Neural progenitor cell (in vitro differentiated cells): ENCODE measurements around the gene ARX. TPM values are rescaled to one million over a fixed set of nuclear protein-coding genes. Genes with fewer than 3 reads are reported as not detected.

Experiments used
- DNase-seq: peaks from one replicate; pipeline ENCODE4 v3.0.0-alpha.2; 2016; ENCODE audit warnings: low spot score
- H2AFZ ChIP-seq: fragments of 200-600 bp; sonication (generic); replicated peaks from 2 replicates; pipeline ENCODE4 v1.6.1; 2016; ENCODE audit warnings: antibody characterized with exemption
- H3F3A ChIP-seq: fragments of 200-600 bp; sonication (generic); 2 replicates; pipeline ENCODE4 v1.6.1; 2016; ENCODE audit warnings: antibody characterized with exemption, low read depth
- H3K27ac ChIP-seq: fragments of 200-600 bp; sonication (generic); 2 replicates; pipeline ENCODE4 v1.5.1; 2016; ENCODE audit warnings: mild to moderate bottlenecking
- H3K27me3 ChIP-seq: fragments of 200-600 bp; sonication (generic); 2 replicates; pipeline ENCODE4 v1.6.1; 2016; ENCODE audit warnings: mild to moderate bottlenecking, moderate library complexity
- H3K36me3 ChIP-seq: fragments of 200-600 bp; sonication (generic); 2 replicates; pipeline ENCODE4 v1.5.1; 2016
- H3K4me1 ChIP-seq: fragments of 200-600 bp; sonication (generic); 2 replicates; pipeline ENCODE4 v1.6.1; 2016; ENCODE audit warnings: mixed run types
- H3K4me2 ChIP-seq: fragments of 200-600 bp; sonication (generic); 2 replicates; pipeline ENCODE4 v1.6.1; 2016
- H3K4me3 ChIP-seq: fragments of 200-600 bp; sonication (generic); 2 replicates; pipeline ENCODE4 v1.5.1; 2016
- H3K79me2 ChIP-seq: fragments of 200-600 bp; sonication (generic); 2 replicates; pipeline ENCODE4 v1.6.1; 2016; ENCODE audit warnings: low read depth
- H3K9ac ChIP-seq: fragments of 200-600 bp; sonication (generic); 2 replicates; pipeline ENCODE4 v1.6.1; 2016
- H3K9me3 ChIP-seq: fragments of 200-600 bp; sonication (generic); 2 replicates; pipeline ENCODE4 v1.5.1; 2016; ENCODE audit warnings: low read depth
- H4K20me1 ChIP-seq: fragments of 200-600 bp; sonication (generic); 2 replicates; pipeline ENCODE4 v1.6.1; 2016; ENCODE audit warnings: low read depth
- H3K27ac Mint-ChIP-seq: 3 replicates; pipeline ENCODE4 v1.8.0; 2021; ENCODE audit warnings: mixed read lengths
- H3K27me3 Mint-ChIP-seq: 2 replicates; pipeline ENCODE4 v1.8.0; 2022; ENCODE audit warnings: low read depth, mild to moderate bottlenecking, inconsistent platforms, moderate library complexity, mixed read lengths; ENCODE audit not compliant: insufficient read depth
- H3K36me3 Mint-ChIP-seq: 3 replicates; pipeline ENCODE4 v1.8.0; 2021; ENCODE audit warnings: mixed read lengths
- H3K4me1 Mint-ChIP-seq: 3 replicates; pipeline ENCODE4 v1.8.0; 2021; ENCODE audit warnings: mixed read lengths
- H3K4me3 Mint-ChIP-seq: 3 replicates; pipeline ENCODE4 v1.8.0; 2021; ENCODE audit warnings: mild to moderate bottlenecking, moderate library complexity, mixed read lengths
- H3K9me3 Mint-ChIP-seq: 3 replicates; pipeline ENCODE4 v1.8.0; 2020; ENCODE audit warnings: mixed read lengths
- EZH2 ChIP-seq: fragments of 200-600 bp; sonication (generic); IDR thresholded peaks from 2 replicates; pipeline ENCODE4 v1.6.1; 2017; ENCODE audit warnings: antibody characterized with exemption, mild to moderate bottlenecking, moderate library complexity
- EZH2phosphoT487 ChIP-seq: fragments of 200-600 bp; sonication (generic); IDR thresholded peaks from 2 replicates; pipeline ENCODE4 v1.6.1; 2017; ENCODE audit warnings: antibody characterized with exemption
- total RNA-seq: library from RNA; depleted of rRNA; stranded (reverse); fragments of >200 nt; gene quantifications from 2 replicates; pipeline ENCODE4 v1.2.3, GENCODE V29; 2015; ENCODE audit warnings: low replicate concordance
- TF ChIP-seq, protein P1 (sequence below): fragments of 200-600 bp; sonication (generic); IDR thresholded peaks from 2 replicates; pipeline ENCODE4 v1.5.1; 2017; ENCODE audit warnings: antibody characterized with exemption, mild to moderate bottlenecking

Gene ARX
- total RNA-seq, 1 donor from 2014 or later, result 5.3 TPM

- Mint-ChIP-seq H3K4me3 (no peak overlapping the region), H3K27ac (no peak overlapping the region), H3K36me3 (no peaks in the 10 kb centered on the region), H3K9me3 (peaks cover 3% of the 10 kb centered on the region), H3K27me3 (peaks cover 12% of the 10 kb centered on the region), H3K4me1 (no peaks in the 10 kb centered on the region)
- Histone ChIP-seq H3K36me3 (no peaks in the 10 kb centered on the region), H3K4me1 (no peaks in the 10 kb centered on the region), H3F3A (no peaks in the 10 kb centered on the region), H3K9me3 (no peaks in the 10 kb centered on the region), H3K4me3 (no peak overlapping the region), H3K9ac (no peak overlapping the region), H2AFZ (peak overlapping the region; percentile 5), H4K20me1 (no peaks in the 10 kb centered on the region), H3K79me2 (no peaks in the 10 kb centered on the region), H3K27ac (no peak overlapping the region), H3K27me3 (no peaks in the 10 kb centered on the region), H3K4me2 (no peak overlapping the region)
- TF ChIP-seq EZH2phosphoT487 (no peak), EZH2 (no peak)
- TF ChIP-seq, protein P1, sequence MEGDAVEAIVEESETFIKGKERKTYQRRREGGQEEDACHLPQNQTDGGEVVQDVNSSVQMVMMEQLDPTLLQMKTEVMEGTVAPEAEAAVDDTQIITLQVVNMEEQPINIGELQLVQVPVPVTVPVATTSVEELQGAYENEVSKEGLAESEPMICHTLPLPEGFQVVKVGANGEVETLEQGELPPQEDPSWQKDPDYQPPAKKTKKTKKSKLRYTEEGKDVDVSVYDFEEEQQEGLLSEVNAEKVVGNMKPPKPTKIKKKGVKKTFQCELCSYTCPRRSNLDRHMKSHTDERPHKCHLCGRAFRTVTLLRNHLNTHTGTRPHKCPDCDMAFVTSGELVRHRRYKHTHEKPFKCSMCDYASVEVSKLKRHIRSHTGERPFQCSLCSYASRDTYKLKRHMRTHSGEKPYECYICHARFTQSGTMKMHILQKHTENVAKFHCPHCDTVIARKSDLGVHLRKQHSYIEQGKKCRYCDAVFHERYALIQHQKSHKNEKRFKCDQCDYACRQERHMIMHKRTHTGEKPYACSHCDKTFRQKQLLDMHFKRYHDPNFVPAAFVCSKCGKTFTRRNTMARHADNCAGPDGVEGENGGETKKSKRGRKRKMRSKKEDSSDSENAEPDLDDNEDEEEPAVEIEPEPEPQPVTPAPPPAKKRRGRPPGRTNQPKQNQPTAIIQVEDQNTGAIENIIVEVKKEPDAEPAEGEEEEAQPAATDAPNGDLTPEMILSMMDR, result no peak
- DNase-seq, result no peak
Observed at GRCh38 chrX:25039036-25039435, 23.3 kb upstream of the ARX start.

- Mint-ChIP-seq H3K9me3 (peaks cover 3% of the 10 kb centered on the region), H3K27ac (no peak overlapping the region), H3K4me3 (no peak overlapping the region), H3K4me1 (no peaks in the 10 kb centered on the region), H3K27me3 (peaks cover 8% of the 10 kb centered on the region), H3K36me3 (no peaks in the 10 kb centered on the region)
- DNase-seq, result peak; percentile 60
- Histone ChIP-seq H3K9ac (no peak overlapping the region), H3K27me3 (no peaks in the 10 kb centered on the region), H3K27ac (no peak overlapping the region), H3K4me1 (no peaks in the 10 kb centered on the region), H3K4me2 (no peak overlapping the region), H3K36me3 (no peaks in the 10 kb centered on the region), H4K20me1 (no peaks in the 10 kb centered on the region), H3F3A (no peaks in the 10 kb centered on the region), H3K4me3 (no peak overlapping the region), H3K9me3 (no peaks in the 10 kb centered on the region), H3K79me2 (no peaks in the 10 kb centered on the region), H2AFZ (no peak overlapping the region)
- TF ChIP-seq EZH2phosphoT487 (no peak), EZH2 (no peak)
- TF ChIP-seq, protein P1, result peak; percentile 68
Observed at GRCh38 chrX:25034889-25035288, 19.1 kb upstream of the ARX start.

DNA sequence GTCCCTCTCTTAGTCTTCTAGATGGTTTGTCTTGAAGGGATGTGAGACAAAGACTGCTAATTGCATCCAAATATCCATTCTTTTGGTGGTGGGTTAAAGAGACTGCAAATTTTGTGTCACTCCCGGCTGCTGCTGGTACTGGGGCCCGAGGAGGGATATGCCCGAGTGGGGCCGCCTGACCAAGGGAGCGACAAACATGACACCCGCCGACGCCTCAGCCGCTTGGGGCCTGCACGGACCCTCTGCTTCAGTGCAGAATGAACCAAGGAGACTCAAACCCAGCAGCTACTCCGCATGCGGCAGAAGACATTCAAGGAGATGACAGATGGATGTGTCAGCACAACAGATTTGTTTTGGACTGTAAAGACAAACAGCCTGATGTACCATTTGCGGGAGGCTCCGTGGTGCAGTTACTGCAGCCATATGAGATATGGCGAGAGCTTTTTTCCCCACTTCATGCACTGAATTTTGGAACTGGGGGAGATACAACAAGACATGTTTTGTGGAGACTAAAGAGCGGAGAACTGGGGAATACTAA is 13.6 kb upstream of the ARX start:
- Histone ChIP-seq H3K9ac (no peak overlapping the region), H3K27me3 (peaks cover 22% of the 10 kb centered on the region), H3K4me1 (peaks cover 18% of the 10 kb centered on the region), H3K27ac (no peak overlapping the region), H4K20me1 (no peaks in the 10 kb centered on the region), H3K4me3 (no peak overlapping the region), H3K9me3 (no peaks in the 10 kb centered on the region), H2AFZ (no peak overlapping the region), H3K4me2 (no peak overlapping the region), H3K36me3 (no peaks in the 10 kb centered on the region), H3K79me2 (no peaks in the 10 kb centered on the region), H3F3A (no peaks in the 10 kb centered on the region)
- no peaks in the 10 kb centered on the region for H3K9me3 Mint-ChIP-seq
- no peaks in the 10 kb centered on the region for H3K4me1 Mint-ChIP-seq
- no peak overlapping the region for H3K27ac Mint-ChIP-seq
- H3K4me3 Mint-ChIP-seq, result no peak overlapping the region
- H3K27me3 Mint-ChIP-seq, result peaks cover 17% of the 10 kb centered on the region
- no peak for DNase-seq
- no peaks in the 10 kb centered on the region for H3K36me3 Mint-ChIP-seq
- TF ChIP-seq, protein P1, result no peak
- TF ChIP-seq EZH2 (no peak), EZH2phosphoT487 (no peak)
